AG04449 (cell line): ENCODE data around the gene GABPB2.

Experiments used
- CTCF ChIA-PET: fragments of 350-600 bp; formaldehyde crosslinking; extraction: SDS; loops from one replicate; lab custom pipeline; 2021; ENCODE audit warnings: antibody characterized with exemption; lab: Yijun Ruan, JAX
- POLR2A ChIA-PET: fragments of 400-600, 350-600 bp; formaldehyde crosslinking; extraction: SDS; loops from one replicate; lab custom pipeline; 2020; ENCODE audit warnings: antibody characterized with exemption, inconsistent platforms; lab: Yijun Ruan, JAX
- DNase-seq: peaks from one replicate; pipeline ENCODE4 v3.0.0-alpha.2; 2010; ENCODE audit warnings: low read depth, low spot score
- H3K4me3 ChIP-seq: 2 replicates; pipeline ENCODE4 v1.5.1; 2011; ENCODE audit warnings: low read depth, mild to moderate bottlenecking, control low read depth, low read length
- CTCF ChIP-seq: IDR thresholded peaks from one replicate; pipeline ENCODE4 v1.5.1; 2011; ENCODE audit warnings: mild to moderate bottlenecking, moderate library complexity, low read length, control low read depth, inconsistent platforms; ENCODE audit not compliant: insufficient read depth; ENCODE audit errors: missing control alignments

Gene GABPB2

GRCh38 chr1:151135433-151136385, 65.1 kb downstream of the GABPB2 start:
- TF ChIP-seq CTCF, result no peak
- CTCF ChIA-PET, result interaction anchor here (2.2 to 2.7 kb wide), 2 partner anchors 20 to 36 kb away, joined by 12 to 13 read pairs; partner anchors contain the start of gene TNFAIP8L2
- POLR2A ChIA-PET, result no interaction called here
- DNase-seq, result no peak
- no peak overlapping the region for H3K4me3 ChIP-seq

GRCh38 chr1:151137789-151138188, 67.2 kb downstream of the GABPB2 start:
- no peak for TF ChIP-seq CTCF
- H3K4me3 ChIP-seq, result no peak overlapping the region
- ChIA-PET CTCF (no interaction called here), POLR2A (no interaction called here)
- no peak for DNase-seq

- POLR2A ChIA-PET, result interaction anchor here (1.9 kb wide), 1 partner anchor 11 kb away, joined by 4 read pairs; no protein-coding TSS in a partner anchor
- no peak for DNase-seq
These were observed 72.0 kb downstream of the GABPB2 start for GRCh38 chr1:151142411-151143056.

GRCh38 chr1:151143057-151143435, 72.5 kb downstream of the GABPB2 start:
- DNase-seq, result no peak
- H3K4me3 ChIP-seq, result no peak overlapping the region
- POLR2A ChIA-PET, result interaction anchor here (0.7 kb wide), 1 partner anchor 9 kb away, joined by 3 read pairs; no protein-coding TSS in a partner anchor
- TF ChIP-seq CTCF, result no peak
- CTCF ChIA-PET, result interaction anchor here (1.0 to 3.9 kb wide), 3 partner anchors 9 to 44 kb away, joined by 4 to 22 read pairs (median 8); partner anchors contain the start of gene TNFAIP8L2

More at GRCh38 chr1:151142411-151143056, 72.0 kb downstream of the GABPB2 start:
- no peak for TF ChIP-seq CTCF
- CTCF ChIA-PET, result interaction anchor here (1.1 to 3.9 kb wide), 4 partner anchors 8 to 43 kb away, joined by 3 to 22 read pairs (median 6); partner anchors contain the start of gene TNFAIP8L2
- no peak overlapping the region for H3K4me3 ChIP-seq

- ChIA-PET POLR2A (no interaction called here), CTCF (interaction anchor here (1.0 to 3.9 kb wide), 2 partner anchors 12 to 45 kb away, joined by 8 to 22 read pairs; partner anchors contain the start of gene TNFAIP8L2)
- DNase-seq, result no peak
These were observed 73.4 kb downstream of the GABPB2 start for GRCh38 chr1:151143986-151144385.

More at GRCh38 chr1:151143986-151144385, 73.4 kb downstream of the GABPB2 start:
- TF ChIP-seq CTCF, result no peak
- no peak overlapping the region for H3K4me3 ChIP-seq
